ENCODE measurements around the gene TAF1L. TPM values are rescaled to one million over a fixed set of nuclear protein-coding genes. Genes with fewer than 3 reads are reported as not detected.
"Not testable (repeated sequence)": the region's sequence is repeated elsewhere in the genome, so short reads cannot be mapped to it uniquely, and the experiment has no call there.

The TAF1L gene, protein sequence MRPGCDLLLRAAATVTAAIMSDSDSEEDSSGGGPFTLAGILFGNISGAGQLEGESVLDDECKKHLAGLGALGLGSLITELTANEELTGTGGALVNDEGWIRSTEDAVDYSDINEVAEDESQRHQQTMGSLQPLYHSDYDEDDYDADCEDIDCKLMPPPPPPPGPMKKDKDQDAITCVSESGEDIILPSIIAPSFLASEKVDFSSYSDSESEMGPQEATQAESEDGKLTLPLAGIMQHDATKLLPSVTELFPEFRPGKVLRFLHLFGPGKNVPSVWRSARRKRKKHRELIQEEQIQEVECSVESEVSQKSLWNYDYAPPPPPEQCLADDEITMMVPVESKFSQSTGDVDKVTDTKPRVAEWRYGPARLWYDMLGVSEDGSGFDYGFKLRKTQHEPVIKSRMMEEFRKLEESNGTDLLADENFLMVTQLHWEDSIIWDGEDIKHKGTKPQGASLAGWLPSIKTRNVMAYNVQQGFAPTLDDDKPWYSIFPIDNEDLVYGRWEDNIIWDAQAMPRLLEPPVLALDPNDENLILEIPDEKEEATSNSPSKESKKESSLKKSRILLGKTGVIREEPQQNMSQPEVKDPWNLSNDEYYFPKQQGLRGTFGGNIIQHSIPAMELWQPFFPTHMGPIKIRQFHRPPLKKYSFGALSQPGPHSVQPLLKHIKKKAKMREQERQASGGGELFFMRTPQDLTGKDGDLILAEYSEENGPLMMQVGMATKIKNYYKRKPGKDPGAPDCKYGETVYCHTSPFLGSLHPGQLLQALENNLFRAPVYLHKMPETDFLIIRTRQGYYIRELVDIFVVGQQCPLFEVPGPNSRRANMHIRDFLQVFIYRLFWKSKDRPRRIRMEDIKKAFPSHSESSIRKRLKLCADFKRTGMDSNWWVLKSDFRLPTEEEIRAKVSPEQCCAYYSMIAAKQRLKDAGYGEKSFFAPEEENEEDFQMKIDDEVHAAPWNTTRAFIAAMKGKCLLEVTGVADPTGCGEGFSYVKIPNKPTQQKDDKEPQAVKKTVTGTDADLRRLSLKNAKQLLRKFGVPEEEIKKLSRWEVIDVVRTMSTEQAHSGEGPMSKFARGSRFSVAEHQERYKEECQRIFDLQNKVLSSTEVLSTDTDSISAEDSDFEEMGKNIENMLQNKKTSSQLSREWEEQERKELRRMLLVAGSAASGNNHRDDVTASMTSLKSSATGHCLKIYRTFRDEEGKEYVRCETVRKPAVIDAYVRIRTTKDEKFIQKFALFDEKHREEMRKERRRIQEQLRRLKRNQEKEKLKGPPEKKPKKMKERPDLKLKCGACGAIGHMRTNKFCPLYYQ (N-terminal part only)
- total RNA-seq (2014; rRNA removed; shearing (Covaris generic)): not detected in 2 replicates

DNA sequence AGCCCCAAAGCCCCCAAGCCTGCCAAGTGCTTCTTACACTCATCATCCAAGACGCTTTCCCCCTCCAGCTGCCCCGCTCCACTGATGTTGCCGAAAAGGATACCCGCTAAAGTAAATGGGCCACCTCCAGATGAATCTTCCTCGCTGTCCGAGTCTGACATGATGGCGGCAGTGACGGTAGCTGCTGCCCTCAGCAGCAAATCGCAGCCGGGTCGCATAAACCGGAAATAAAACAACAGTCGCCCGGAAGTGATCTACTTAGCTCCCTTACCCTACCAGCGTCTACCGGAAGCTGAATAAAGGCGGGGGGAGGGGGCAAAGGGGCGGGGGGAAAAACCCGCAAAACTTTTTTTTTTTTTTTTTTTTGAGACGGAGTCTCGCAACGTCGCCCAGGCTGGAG is at the start of gene TAF1L:
Gene TAF1L, minus strand, starts transcription at position 308 of the 400 bp plus-strand sequence. Its CDS starts 90 bp downstream, at position 218.
- DNase-seq (ENCODE audit: low spot score): no peak

- no peak for DNase-seq (ENCODE audit: low spot score)
Measured at GRCh38 chr9:32681751-32682150, 46.3 kb upstream of the TAF1L start.

DNA sequence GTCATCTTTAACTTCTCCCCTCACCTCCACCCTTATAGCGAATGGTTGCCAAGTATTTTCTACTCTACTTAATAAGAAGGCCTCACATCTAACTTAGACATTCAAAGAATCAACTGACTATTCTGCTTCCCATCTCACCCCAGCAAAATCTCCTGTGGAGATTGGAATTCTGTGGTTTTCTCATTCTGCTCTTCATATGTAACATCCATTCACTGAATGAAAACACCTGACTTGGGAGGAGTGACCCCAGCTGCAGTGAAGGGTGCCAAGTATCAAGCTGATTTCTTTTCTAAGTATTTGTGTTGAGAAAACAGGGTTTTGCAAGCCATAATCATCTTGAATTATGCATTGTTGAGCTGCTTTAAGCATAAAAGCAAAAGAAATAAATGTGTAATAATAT is 42.5 kb upstream of the TAF1L start:
- no peak for DNase-seq (ENCODE audit: low spot score)

DNA sequence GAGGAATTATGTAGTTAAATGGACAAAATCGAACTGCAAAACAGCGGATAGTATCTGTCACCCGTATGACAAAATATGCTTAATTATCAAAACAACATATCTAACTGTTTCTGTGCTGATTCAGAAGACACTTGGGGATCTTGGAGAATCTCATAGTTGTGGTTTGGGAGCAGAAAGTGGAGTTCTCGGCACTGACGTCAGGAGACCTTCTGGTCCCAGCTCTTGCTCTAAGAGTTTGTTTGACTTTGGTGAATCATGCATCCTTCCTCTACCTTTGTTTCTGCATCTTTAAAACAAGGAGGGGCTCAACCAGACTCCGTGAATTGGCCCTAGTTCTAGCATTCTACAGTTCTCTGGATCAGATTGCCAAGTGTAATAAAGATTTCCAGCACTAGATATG is 37.0 kb upstream of the TAF1L start:
- peak; percentile 62 for DNase-seq (ENCODE audit: low spot score)

GRCh38 chr9:32671333-32671732 is 35.9 kb upstream of the TAF1L start:
- no peak for DNase-seq (ENCODE audit: low spot score)

DNA sequence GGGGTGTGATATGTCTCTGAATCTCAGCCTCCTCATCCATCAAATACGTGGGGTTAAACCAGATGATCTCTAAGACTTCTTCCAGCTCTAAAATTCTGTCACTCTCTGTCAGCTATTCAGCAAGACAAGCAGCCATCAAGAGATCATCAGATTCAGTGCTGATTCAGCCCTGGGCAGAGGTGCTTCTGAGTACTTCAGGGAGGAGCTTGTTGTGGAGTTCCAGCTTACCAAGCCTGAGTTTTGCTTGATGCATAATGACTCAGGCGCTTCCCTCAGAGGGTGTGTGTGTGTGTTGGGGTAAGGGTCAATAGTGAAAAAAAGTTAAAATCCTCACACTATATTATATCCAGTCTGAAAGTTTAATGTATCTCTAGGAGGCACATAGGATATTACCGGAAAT is 29.6 kb upstream of the TAF1L start:
- peak; percentile 39 for DNase-seq (ENCODE audit: low spot score)

- DNase-seq (ENCODE audit: low spot score): no peak
Measured at GRCh38 chr9:32663741-32664140, 28.3 kb upstream of the TAF1L start.

DNA sequence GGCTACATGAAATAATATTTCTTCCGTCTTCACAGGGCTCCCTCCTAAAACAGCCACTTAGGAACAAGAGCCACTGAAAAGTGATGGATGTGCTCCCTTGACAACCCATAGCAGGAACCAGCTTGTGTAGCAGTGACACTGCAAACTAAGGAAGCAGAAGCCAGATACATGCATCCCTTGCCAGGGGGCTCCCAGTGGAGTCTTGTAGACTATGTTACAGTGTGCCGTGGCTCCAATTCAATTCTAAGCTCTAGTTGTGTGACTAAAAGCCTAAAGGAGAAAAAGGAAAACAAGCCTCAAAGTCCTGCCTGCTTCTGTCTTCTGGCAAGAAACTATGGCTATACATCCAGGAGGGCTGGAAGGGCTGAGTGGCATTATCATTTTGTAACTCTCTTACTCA is 12.2 kb upstream of the TAF1L start:
- no peak for DNase-seq (ENCODE audit: low spot score)

GRCh38 chr9:32644698-32645097 is 9.2 kb upstream of the TAF1L start:
- DNase-seq (ENCODE audit: low spot score): peak; percentile 85

GRCh38 chr9:32633151-32633550 is 2.3 kb downstream of the TAF1L start:
- DNase-seq (ENCODE audit: low spot score): not testable (repeated sequence)

DNA sequence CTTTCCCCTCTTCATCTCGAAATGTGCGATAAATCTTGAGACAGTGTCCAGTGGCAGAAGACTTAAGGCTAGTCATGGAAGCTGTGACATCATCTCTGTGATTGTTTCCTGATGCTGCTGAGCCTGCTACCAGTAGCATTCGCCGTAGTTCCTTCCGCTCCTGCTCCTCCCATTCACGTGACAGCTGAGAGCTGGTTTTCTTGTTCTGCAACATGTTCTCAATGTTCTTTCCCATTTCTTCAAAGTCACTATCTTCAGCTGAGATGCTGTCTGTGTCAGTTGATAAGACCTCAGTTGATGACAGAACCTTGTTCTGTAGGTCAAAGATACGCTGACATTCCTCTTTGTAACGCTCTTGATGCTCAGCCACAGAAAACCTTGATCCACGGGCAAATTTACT is 3.5 kb downstream of the TAF1L start:
- DNase-seq (ENCODE audit: low spot score): no peak

- no peak for DNase-seq (ENCODE audit: low spot score)
Measured at GRCh38 chr9:32627394-32627954, 8.0 kb downstream of the TAF1L start.

GRCh38 chr9:32625320-32625719 is 10.1 kb downstream of the TAF1L start:
- DNase-seq (ENCODE audit: low spot score): no peak

DNA sequence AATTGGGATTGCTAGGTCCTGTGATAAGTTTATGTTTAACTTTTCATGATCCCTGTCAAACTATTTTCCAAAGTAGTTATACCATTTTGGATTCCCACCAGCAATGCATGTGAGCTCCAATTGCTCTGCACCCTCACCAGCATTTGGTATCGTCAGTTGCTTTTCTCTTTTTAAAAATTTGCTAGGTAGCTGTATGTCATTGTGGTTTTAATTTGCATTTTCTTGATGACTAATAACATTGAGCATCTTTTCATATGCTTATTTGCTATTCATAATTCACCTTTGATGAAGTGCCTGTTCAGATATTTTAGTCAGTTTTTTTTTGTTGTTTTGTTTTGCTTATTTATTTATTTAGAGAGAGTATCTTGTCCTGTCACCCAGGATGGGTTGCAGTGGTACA is 12.5 kb downstream of the TAF1L start:
- DNase-seq (ENCODE audit: low spot score): no peak

GRCh38 chr9:32618261-32618660 is 17.2 kb downstream of the TAF1L start:
- no peak for DNase-seq (ENCODE audit: low spot score)

DNA sequence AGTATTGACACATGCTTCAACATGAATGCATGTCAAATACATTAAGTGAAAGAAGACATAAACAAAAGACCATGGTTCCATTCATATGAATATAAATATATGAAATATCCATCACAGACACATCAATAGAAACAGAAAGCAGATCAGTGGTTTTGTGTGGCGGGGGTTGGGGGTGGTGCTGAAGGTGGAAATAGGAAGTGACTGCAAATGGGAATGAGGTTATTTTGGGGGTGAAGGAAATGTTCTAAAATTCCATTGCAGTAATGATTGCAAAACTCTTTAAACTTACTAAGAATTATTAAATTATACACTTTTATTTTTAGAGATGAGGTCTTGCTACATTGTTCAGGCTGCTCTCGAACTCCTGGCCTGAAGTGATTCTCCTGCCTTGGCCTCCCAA is 28.7 kb downstream of the TAF1L start:
- DNase-seq (ENCODE audit: low spot score): no peak

- peak; percentile 73 for DNase-seq (ENCODE audit: low spot score)
Measured at GRCh38 chr9:32603914-32604852, 31.3 kb downstream of the TAF1L start.

- not testable (repeated sequence) for DNase-seq (ENCODE audit: low spot score)
Measured at GRCh38 chr9:32599021-32599420, 36.4 kb downstream of the TAF1L start.

- no peak for DNase-seq (ENCODE audit: low spot score)
Measured at GRCh38 chr9:32596936-32597335, 38.5 kb downstream of the TAF1L start.

- no peak for DNase-seq (ENCODE audit: low spot score)
Measured at GRCh38 chr9:32596096-32596865, 39.2 kb downstream of the TAF1L start.

Data from H4 (cell line).